Transverse colon (tissue), 3 donors: ENCODE data around the gene PEAK3.

Experiments used
- POLR2A ChIP-seq: fragments of 450-650 bp; IDR thresholded peaks from one replicate; pipeline ENCODE4 v1.6.1; 2016; ENCODE audit warnings: antibody characterized with exemption, mild to moderate bottlenecking, moderate library complexity
- TF ChIP-seq, protein P1 (sequence below), 5 experiments: fragments of 200-600 bp in 3 of 5; fragments of 450-650 bp in 2 of 5; sonication (generic) in 3 of 5; IDR thresholded peaks; 1 replicate in 2 of 5; 2 replicates in 3 of 5; pipeline ENCODE4 v1.5.1; 2016 to 2017; ENCODE audit warnings: antibody characterized with exemption in 5 of 5, inconsistent platforms in 3 of 5, mild to moderate bottlenecking in 2 of 5, moderate library complexity in 1 of 5

DNA sequence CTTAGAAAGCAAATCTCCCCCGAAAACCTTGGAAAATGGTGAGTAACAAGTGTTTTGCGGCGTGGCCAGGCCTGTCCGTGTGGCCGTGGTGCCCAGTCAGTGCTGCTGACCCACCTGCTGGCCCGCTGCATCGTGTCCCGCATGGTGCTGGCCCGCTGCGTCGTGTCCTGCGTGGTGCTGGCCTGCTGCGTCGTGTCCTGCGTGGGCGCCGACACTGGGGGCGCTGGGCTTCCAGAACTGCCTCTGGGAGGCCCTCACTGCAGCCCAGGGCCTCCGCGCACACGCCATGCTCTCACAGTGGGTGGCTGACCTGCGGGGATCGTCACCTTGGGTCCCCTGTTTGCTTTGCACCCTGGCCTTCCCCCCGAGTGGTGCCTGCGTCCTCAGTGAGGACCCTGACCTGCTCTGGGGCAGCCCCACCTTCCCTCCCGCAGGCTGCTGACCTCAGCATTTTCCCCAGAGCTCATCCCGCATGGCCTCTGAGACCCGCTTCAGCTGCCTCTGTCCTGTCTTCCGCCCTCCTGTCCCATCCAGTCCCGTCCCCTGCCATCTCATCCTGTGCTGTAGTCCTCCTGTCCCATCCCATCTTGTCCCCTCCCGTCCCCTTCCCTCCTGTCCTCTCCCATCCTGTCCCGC lies 56.4 kb downstream of the PEAK3 start:
- TF ChIP-seq POLR2A, result no peak
- TF ChIP-seq, protein P1, sequence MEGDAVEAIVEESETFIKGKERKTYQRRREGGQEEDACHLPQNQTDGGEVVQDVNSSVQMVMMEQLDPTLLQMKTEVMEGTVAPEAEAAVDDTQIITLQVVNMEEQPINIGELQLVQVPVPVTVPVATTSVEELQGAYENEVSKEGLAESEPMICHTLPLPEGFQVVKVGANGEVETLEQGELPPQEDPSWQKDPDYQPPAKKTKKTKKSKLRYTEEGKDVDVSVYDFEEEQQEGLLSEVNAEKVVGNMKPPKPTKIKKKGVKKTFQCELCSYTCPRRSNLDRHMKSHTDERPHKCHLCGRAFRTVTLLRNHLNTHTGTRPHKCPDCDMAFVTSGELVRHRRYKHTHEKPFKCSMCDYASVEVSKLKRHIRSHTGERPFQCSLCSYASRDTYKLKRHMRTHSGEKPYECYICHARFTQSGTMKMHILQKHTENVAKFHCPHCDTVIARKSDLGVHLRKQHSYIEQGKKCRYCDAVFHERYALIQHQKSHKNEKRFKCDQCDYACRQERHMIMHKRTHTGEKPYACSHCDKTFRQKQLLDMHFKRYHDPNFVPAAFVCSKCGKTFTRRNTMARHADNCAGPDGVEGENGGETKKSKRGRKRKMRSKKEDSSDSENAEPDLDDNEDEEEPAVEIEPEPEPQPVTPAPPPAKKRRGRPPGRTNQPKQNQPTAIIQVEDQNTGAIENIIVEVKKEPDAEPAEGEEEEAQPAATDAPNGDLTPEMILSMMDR (IDR thresholded peaks at IDR 0.05), result no peak
